Measurements from ENCODE around the gene TOX4. TPM values are rescaled to one million over a fixed set of nuclear protein-coding genes. Genes with fewer than 3 reads are reported as not detected.

The TOX4 gene
- total RNA-seq, 2 donors from 2014 or later = 40.2 to 40.3 TPM

- no peak overlapping the region for H3K27ac ChIP-seq
- H3K27me3 ChIP-seq = no peaks in the 10 kb centered on the region
- peaks cover 96% of the 10 kb centered on the region for H3K36me3 ChIP-seq
- H3K4me3 ChIP-seq = no peak overlapping the region
- DNase-seq (ENCODE audit: low spot score) = no peak
- TF ChIP-seq, protein P1, sequence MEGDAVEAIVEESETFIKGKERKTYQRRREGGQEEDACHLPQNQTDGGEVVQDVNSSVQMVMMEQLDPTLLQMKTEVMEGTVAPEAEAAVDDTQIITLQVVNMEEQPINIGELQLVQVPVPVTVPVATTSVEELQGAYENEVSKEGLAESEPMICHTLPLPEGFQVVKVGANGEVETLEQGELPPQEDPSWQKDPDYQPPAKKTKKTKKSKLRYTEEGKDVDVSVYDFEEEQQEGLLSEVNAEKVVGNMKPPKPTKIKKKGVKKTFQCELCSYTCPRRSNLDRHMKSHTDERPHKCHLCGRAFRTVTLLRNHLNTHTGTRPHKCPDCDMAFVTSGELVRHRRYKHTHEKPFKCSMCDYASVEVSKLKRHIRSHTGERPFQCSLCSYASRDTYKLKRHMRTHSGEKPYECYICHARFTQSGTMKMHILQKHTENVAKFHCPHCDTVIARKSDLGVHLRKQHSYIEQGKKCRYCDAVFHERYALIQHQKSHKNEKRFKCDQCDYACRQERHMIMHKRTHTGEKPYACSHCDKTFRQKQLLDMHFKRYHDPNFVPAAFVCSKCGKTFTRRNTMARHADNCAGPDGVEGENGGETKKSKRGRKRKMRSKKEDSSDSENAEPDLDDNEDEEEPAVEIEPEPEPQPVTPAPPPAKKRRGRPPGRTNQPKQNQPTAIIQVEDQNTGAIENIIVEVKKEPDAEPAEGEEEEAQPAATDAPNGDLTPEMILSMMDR (IDR thresholded peaks at IDR 0.05) = no peak
- no peaks in the 10 kb centered on the region for H3K9me3 ChIP-seq
- no peaks in the 10 kb centered on the region for H3K4me1 ChIP-seq
Measured at GRCh38 chr14:21496453-21496852, 19.5 kb downstream of the TOX4 start.

- Histone ChIP-seq H3K4me3 (no peak overlapping the region), H3K4me1 (no peaks in the 10 kb centered on the region), H3K9me3 (no peaks in the 10 kb centered on the region), H3K27me3 (no peaks in the 10 kb centered on the region), H3K36me3 (peaks cover 94% of the 10 kb centered on the region), H3K27ac (no peak overlapping the region)
- DNase-seq (ENCODE audit: low spot score) = no peak
- TF ChIP-seq, protein P1 (IDR thresholded peaks at IDR 0.05) = peak; percentile 13 to 63
Measured at GRCh38 chr14:21498540-21499526, 21.8 kb downstream of the TOX4 start.

- Histone ChIP-seq H3K27me3 (no peaks in the 10 kb centered on the region), H3K27ac (no peak overlapping the region), H3K4me1 (no peaks in the 10 kb centered on the region), H3K4me3 (no peak overlapping the region), H3K36me3 (peaks cover 69% of the 10 kb centered on the region), H3K9me3 (no peaks in the 10 kb centered on the region)
- TF ChIP-seq, protein P1 (IDR thresholded peaks at IDR 0.05) = no peak
- no peak for DNase-seq (ENCODE audit: low spot score)
Measured at GRCh38 chr14:21501568-21501967, 24.6 kb downstream of the TOX4 start.

- Histone ChIP-seq H3K27me3 (no peaks in the 10 kb centered on the region), H3K4me1 (no peaks in the 10 kb centered on the region), H3K9me3 (no peaks in the 10 kb centered on the region), H3K36me3 (peaks cover 51% of the 10 kb centered on the region), H3K27ac (no peak overlapping the region), H3K4me3 (no peak overlapping the region)
- TF ChIP-seq, protein P1 (IDR thresholded peaks at IDR 0.05) = no peak
- DNase-seq (ENCODE audit: low spot score) = no peak
Measured at GRCh38 chr14:21503376-21503775, 26.4 kb downstream of the TOX4 start.

DNA sequence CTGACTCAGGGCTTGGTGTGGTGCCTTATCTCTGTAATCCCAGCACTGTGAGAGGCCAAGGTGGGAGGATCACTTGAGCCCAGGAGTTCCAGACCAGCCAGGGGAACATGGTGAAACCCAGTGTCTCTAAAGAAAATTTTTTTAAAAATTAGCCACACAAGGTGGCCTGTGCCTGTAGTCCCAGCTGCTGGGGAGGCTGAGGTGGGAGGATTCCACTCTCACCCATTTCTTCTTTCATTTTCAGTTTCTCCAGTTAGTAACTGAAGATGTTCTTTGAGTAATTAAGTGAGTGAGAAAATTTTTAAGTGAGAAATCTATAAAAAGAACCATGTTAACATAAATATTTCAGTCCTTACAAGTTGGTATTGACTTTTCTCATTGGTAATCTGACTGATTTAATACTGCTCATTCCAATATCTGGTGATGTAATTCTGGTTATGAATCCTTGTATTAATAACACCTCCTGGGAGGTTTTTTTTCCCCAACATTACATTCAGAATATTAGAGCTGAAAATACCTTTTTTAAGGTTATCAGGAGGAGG lies 28.1 kb downstream of the TOX4 start:
- H3K4me1 ChIP-seq = peaks cover 0 to 11% of the 10 kb centered on the region in 2 donors
- TF ChIP-seq, protein P1 (IDR thresholded peaks at IDR 0.05) = no peak
- H3K4me3 ChIP-seq = no peak overlapping the region
- no peak overlapping the region for H3K27ac ChIP-seq
- H3K9me3 ChIP-seq = no peaks in the 10 kb centered on the region
- H3K36me3 ChIP-seq = peaks cover 34% of the 10 kb centered on the region
- no peak for DNase-seq (ENCODE audit: low spot score)
- no peaks in the 10 kb centered on the region for H3K27me3 ChIP-seq
